Urinary bladder (tissue), 4 donors: ENCODE results near the gene VIP. TPM values are rescaled to one million over a fixed set of nuclear protein-coding genes. Genes with fewer than 3 reads are reported as not detected.

Experiments
- DNase-seq: peaks from one replicate; pipeline ENCODE4 v3.0.0-alpha.2; 2015; ENCODE audit errors: extremely low spot score
- H3K27ac ChIP-seq: one replicate; pipeline ENCODE4 v1.5.1; 2013; ENCODE audit warnings: low read depth, mild to moderate bottlenecking, moderate library complexity
- H3K36me3 ChIP-seq: one replicate; pipeline ENCODE4 v1.6.1; 2013; ENCODE audit warnings: mild to moderate bottlenecking, moderate library complexity; ENCODE audit not compliant: insufficient read depth
- H3K4me1 ChIP-seq: one replicate; pipeline ENCODE4 v1.6.1; 2013; ENCODE audit warnings: mild to moderate bottlenecking, moderate library complexity; ENCODE audit not compliant: insufficient read depth
- H3K4me3 ChIP-seq: one replicate; pipeline ENCODE4 v1.5.1; 2013; ENCODE audit warnings: low read depth, low read length
- WGBS: extraction: QIAGEN DNeasy Blood & Tissue Kit; methylation state at CpG from one replicate; pipeline ENCODE4 v1.1.7; 2013; 5-methylcytosine and 5-hydroxymethylcytosine counted together
- polyA plus RNA-seq: library from polyadenylated mRNA; stranded (reverse); fragments of 200-250 nt; gene quantifications from one replicate; pipeline ENCODE4 v1.2.3, GENCODE V29; 2013
- total RNA-seq: library from RNA; depleted of rRNA; stranded (reverse); fragments of >200 nt; gene quantifications from one replicate; pipeline ENCODE4 v1.2.3, GENCODE V29; 2014
- donor health status: healthy with polysubstance abuse.
- donor health status: healthy.

Gene VIP
- total and polyA plus RNA-seq, 2 donors: 6.3 to 13.3 TPM

DNA sequence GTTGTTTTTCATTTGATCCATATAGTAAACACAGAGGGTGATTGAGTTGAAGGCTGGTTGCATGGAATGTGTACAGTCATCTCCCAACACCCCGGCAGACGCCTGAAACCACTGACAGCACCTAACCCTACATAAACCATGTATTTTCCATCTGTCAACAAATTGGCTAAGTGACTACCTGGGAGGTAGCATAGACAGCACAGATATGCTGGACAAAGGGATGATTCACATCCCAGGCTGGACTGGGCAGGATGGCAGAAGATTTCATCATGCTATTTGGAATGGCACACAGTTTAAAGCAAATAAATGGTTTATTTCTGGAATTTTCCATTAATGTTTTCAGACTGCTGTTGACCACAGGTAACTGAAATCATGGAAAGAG, 4.4 kb upstream of the VIP start:
- DNase-seq: no peak
- no peaks in the 10 kb centered on the region for H3K36me3 ChIP-seq
- no peak overlapping the region for H3K4me3 ChIP-seq
- no peaks in the 10 kb centered on the region for H3K4me1 ChIP-seq
- WGBS: 59% methylated on average over 2 of the region's 2 CpGs
- no peak overlapping the region for H3K27ac ChIP-seq

DNA sequence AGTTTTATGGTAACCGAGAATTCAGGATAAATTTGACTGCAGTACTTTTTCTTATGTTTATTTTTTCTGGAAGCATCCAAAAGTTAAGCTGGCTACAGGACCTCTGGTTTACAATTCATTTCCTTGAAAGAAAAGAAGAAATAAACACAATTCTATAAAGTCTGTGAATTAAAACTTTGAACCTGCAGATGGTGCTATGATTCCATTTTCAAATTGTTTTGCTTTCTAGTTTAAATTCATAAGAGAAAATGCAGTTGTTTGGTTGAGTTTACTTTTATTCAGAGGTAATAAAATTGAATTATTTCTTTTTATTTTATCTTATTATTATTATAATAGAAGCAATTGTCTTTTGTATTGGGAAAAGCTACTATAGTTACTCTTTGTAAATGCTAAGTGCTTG, 1.8 kb upstream of the VIP start:
- H3K4me3 ChIP-seq: no peak overlapping the region
- no peak overlapping the region for H3K27ac ChIP-seq
- H3K4me1 ChIP-seq: no peaks in the 10 kb centered on the region
- WGBS: 26% methylated on average over 1 of the region's 1 CpG
- no peak for DNase-seq
- no peaks in the 10 kb centered on the region for H3K36me3 ChIP-seq

DNA sequence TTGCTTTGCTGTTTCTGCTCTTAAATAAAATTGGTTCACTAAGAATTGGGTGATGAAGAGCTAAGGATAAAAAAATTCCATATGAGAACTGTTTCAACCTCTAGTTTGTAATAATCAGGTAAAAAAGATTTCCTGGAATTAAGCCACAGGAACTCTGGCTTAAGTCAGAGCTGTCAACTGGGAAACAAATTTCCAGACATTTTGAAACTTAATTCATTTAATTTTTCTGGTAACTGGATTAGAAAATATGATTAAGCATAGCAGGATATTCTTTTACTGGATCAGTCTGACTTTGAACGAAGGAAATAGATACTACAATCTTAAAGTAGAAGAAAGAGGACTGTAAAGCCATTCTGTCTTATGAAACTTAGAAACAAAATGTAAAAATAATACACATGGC, 1.3 kb upstream of the VIP start:
- 68% methylated on average over 1 of the region's 1 CpG for WGBS
- Histone ChIP-seq H3K27ac (no peak overlapping the region), H3K36me3 (no peaks in the 10 kb centered on the region), H3K4me3 (no peak overlapping the region), H3K4me1 (no peaks in the 10 kb centered on the region)
- no peak for DNase-seq

DNA sequence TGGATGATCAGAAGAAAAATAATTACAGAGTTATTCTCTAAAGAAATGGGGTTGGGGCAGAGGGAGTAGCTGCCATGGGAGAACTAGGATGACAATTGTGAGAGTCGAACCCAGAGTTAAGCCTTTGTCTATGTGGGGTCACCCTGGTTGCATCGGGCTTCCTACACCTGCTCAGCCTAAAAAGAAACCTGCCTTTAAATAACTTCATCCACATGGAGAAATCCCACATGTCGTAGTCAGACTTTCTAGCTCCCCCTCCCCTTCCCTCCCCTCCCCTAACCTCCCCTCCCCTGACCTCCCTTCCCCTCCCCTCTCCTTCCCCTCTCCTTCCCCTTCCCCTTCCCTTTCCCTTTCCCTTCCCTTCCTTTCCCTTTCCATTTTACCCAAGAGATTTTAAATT, 14.7 kb downstream of the VIP start:
- no peaks in the 10 kb centered on the region for H3K4me1 ChIP-seq
- H3K27ac ChIP-seq: no peak overlapping the region
- WGBS: 81% methylated on average over 3 of the region's 3 CpGs
- no peak for DNase-seq
- H3K36me3 ChIP-seq: no peaks in the 10 kb centered on the region
- H3K4me3 ChIP-seq: no peak overlapping the region

DNA sequence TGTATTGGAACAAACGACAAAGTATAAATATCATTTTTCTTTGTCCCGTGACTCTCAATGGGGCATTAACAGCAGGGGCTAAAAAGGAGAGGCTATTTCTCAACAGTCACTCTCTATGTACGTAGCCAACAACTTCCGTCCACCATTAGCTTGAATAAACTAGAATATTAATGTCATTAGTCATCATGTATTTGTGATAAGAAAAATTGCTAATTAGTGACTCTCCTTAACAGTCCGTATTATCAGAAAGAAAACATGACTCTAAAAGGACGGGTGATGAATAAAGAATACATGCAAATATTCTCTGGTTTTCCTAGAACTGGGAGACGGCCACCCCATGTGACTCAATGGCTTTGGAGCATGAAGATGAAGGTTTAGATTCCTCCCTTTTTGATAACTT, 18.6 kb downstream of the VIP start:
- Histone ChIP-seq H3K36me3 (no peaks in the 10 kb centered on the region), H3K4me1 (no peaks in the 10 kb centered on the region), H3K4me3 (no peak overlapping the region), H3K27ac (no peak overlapping the region)
- 82% methylated on average over 7 of the region's 7 CpGs for WGBS
- no peak for DNase-seq

DNA sequence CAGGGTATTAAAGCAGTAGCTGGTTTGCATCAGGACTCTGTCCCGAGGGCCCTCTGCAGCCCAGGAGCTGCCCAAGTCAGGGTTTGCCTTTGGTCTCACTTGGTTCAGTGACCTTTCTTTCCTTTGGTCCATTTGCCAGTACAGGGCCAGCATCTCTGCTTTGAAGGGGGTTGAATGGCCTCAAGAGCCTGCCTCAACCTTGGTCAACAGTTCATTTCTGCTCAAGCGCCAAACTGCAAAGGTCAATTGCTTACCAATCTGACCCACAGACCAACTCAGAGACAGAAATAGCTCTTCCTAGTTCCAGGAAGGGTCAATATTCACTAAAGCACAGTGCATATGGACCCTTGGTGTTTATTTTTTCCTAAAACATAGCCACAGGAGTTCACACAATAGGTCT, 19.4 kb downstream of the VIP start:
- no peaks in the 10 kb centered on the region for H3K36me3 ChIP-seq
- no peak for DNase-seq
- no peak overlapping the region for H3K4me3 ChIP-seq
- no peaks in the 10 kb centered on the region for H3K4me1 ChIP-seq
- WGBS: 78% methylated on average over 2 of the region's 2 CpGs
- no peak overlapping the region for H3K27ac ChIP-seq

DNA sequence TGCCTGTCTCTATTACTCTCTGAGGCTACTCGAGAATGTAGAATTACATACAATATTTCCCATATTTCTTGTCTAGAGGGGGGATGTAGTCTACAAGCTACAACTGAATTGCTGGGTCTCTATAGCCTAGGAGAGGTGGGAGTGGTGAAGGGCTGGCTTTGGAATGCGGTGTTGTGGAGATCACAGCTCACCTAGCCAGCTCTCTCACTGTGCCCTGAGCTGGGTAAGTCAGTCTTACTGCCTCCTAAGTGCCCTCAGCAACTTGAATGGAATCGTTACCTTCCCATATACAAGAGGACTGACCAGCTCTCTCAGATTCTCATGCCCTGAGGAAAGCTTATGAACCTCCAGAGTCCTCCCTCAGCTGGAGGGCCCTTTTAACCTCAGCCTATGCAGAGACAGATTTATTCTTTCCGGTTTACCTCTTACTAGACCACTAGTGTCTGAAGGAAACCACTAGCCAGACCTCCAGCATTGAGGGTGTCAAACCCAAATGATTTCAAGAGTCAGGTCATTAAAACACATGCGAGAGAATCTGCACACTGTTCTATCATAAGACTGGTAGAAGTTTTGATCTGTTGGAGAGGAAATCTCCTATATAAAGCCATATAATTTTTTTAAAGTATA, 20.6 kb downstream of the VIP start:
- Histone ChIP-seq H3K36me3 (no peaks in the 10 kb centered on the region), H3K4me3 (no peak overlapping the region), H3K4me1 (no peaks in the 10 kb centered on the region), H3K27ac (no peak overlapping the region)
- WGBS: 69% methylated on average over 5 of the region's 5 CpGs
- no peak for DNase-seq

DNA sequence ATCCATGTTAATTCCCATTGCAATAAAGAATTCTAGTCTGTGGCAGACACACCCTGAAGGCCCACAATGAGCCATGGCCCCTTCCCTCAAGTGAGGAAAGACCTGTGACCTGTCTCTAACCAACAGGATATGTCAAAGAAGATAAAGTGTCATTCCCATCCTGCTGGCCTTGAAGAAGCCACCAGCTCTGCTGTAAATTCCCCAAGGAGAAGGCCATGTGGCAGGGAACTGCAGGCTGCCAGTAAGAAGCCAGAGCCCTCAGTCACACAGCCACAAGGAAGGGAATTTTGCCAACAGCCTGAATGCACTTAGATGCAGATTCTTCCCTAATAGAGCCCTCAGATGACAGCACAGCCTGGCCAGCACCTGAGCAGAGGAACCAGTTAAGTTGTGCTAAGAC, 24.8 kb downstream of the VIP start:
- no peak overlapping the region for H3K4me3 ChIP-seq
- H3K27ac ChIP-seq: no peak overlapping the region
- H3K36me3 ChIP-seq: no peaks in the 10 kb centered on the region
- DNase-seq: no peak
- H3K4me1 ChIP-seq: no peaks in the 10 kb centered on the region

DNA sequence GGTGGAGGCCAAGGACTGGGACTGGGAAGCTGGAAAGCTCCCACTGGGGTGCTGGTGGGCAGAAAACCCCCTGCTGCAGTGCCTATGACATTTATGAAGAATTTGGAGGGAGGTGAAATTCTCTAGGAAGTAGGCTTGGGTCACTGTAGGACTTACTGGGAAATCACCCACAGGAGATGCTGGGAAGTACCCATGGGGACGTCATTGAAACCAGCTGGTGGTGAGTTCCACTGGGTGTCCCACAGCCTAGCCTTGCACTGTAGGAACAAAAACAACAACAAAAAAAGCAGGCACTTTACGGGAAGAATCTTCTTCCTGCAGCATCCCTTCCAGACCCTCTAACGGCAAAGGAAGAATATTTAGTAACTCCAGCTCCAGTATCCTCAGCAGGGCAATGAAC, 26.2 kb downstream of the VIP start:
- 82% methylated on average over 3 of the region's 3 CpGs for WGBS

DNA sequence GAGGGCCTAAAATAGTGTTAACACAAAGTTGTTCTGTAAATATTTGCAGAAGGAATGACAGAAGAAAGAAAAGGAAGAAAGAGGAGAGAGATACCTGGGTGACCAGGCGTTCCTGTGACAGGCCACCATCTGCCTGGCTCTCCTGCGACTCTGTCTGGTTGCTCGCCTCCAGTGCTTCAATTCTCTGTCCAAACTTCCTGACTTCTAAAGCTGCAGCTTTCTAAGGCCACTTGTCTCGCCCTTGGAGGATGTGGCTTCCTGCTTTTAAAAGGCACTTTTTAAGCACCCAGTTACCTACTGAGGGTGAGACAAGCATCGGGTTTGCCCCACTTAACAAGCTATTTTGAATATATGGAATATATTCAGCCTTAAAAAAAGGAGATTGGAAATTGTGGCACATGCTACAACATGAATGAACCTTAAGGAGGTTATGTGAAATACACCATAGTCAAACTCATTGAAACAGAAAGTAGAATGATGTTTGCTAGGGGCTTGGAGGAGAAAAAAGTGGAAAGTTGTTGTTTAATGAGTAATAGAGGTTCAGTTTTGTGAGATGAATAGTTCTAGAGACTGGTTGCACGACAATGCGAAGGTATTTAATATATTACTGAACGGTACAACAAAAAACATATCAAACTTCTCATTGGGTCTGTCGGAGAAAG, 32.8 kb downstream of the VIP start:
- no peak overlapping the region for H3K4me3 ChIP-seq
- H3K27ac ChIP-seq: no peak overlapping the region
- H3K4me1 ChIP-seq: no peaks in the 10 kb centered on the region
- no peaks in the 10 kb centered on the region for H3K36me3 ChIP-seq
- DNase-seq: no peak
- 76% methylated on average over 9 of the region's 9 CpGs for WGBS

More for the DNA sequence above, 26.2 kb downstream of the VIP start:
- no peaks in the 10 kb centered on the region for H3K4me1 ChIP-seq
- H3K4me3 ChIP-seq: no peak overlapping the region
- no peaks in the 10 kb centered on the region for H3K36me3 ChIP-seq
- DNase-seq: no peak
- H3K27ac ChIP-seq: no peak overlapping the region

DNA sequence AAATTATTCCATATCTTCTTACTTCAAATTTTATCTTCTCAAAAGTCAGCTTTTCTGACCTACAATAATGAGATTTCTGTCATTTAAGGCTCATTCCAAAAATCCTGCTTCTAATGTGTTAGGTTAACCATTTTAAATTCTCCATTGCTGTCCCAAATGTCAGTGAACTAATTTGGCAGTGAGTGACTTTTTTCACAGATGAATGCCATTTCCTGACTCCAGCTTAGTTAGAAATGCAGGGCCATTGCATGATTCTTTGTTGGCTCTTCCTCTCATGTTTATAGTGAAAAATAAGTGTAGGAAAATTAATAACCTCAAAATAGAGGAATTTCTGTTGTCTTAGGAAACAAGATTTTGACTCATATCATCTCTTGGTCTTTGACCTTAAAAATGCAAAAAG, 44.1 kb downstream of the VIP start:
- no peak overlapping the region for H3K4me3 ChIP-seq
- no peaks in the 10 kb centered on the region for H3K36me3 ChIP-seq
- DNase-seq: no peak
- no peak overlapping the region for H3K27ac ChIP-seq
- no peaks in the 10 kb centered on the region for H3K4me1 ChIP-seq

DNA sequence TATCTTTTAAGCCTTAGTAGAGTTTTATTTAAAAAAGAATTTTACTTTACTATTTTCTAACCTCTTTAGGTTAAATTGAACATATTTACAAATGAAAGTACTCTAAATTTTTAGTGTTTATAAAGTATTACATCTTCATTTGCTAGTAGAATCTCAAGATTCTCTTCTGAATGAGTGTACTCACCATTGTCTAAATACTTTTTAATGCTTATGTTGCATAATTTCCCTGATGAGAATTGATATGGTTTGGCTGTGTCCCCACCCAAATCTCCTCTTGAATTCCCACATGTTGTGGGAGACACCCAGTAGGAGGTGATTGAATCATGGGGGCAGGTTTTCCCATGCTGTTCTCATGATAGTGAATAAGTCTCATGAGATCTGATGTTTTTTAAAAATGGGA, 53.6 kb downstream of the VIP start:
- no peaks in the 10 kb centered on the region for H3K4me1 ChIP-seq
- DNase-seq: no peak
- H3K27ac ChIP-seq: no peak overlapping the region
- H3K36me3 ChIP-seq: no peaks in the 10 kb centered on the region
- H3K4me3 ChIP-seq: no peak overlapping the region
